ACC112 (cell line): ENCODE data around the gene PGBD5.

Source experiments
- H2AFZ ChIP-seq: fragments of 200-600 bp; sonication (generic); one replicate; pipeline ENCODE4 v1.6.0; 2017; ENCODE audit warnings: antibody characterized with exemption, low read length; ENCODE audit not compliant: unreplicated experiment
- H3K27ac ChIP-seq: fragments of 200-600 bp; sonication (generic); 2 replicates; pipeline ENCODE4 v1.5.1; 2014; ENCODE audit warnings: low read depth, mild to moderate bottlenecking, antibody characterized with exemption, low read length, moderate library complexity
- H3K27me3 ChIP-seq: fragments of 200-600 bp; sonication (generic); 2 replicates; pipeline ENCODE4 v1.6.1; 2014; ENCODE audit warnings: mild to moderate bottlenecking, antibody characterized with exemption, low read length, moderate library complexity, mixed read lengths; ENCODE audit not compliant: insufficient read depth
- H3K36me3 ChIP-seq: fragments of 200-600 bp; sonication (generic); 2 replicates; pipeline ENCODE4 v1.6.1; 2016; ENCODE audit warnings: mild to moderate bottlenecking, antibody characterized with exemption, low read length, moderate library complexity, mixed read lengths; ENCODE audit not compliant: insufficient read depth
- H3K4me1 ChIP-seq: fragments of 200-600 bp; sonication (generic); one replicate; pipeline ENCODE4 v1.6.1; 2016; ENCODE audit warnings: low read length, mixed read lengths; ENCODE audit not compliant: insufficient read depth, unreplicated experiment, control insufficient read depth
- H3K4me3 ChIP-seq: fragments of 200-600 bp; sonication (generic); 2 replicates; pipeline ENCODE4 v1.5.1; 2014; ENCODE audit warnings: mild to moderate bottlenecking, low read depth, low read length
- H3K79me2 ChIP-seq: fragments of 200-600 bp; sonication (generic); one replicate; pipeline ENCODE4 v1.6.0; 2016; ENCODE audit warnings: low read length; ENCODE audit not compliant: control insufficient read depth, unreplicated experiment, insufficient read depth

PGBD5 gene

DNA sequence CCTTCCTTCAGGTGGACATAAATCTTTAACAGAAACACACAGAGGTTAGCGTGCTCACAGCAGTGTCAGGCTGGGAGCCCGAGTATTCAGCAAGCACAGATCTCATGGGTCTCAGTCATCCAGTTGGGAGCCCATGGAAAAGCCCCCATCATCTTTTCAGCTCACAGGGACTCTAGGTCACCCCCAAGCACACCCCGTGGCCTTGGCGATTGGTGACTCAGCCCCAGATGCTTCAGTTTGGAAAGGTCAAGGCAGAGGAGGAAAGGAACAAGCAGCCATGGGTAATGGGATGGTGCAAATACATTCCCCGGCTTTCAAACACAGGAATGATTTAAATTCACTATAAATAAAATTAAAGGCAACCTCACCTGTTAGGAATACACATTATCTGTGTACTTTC lies 88.9 kb downstream of the PGBD5 start:
- Histone ChIP-seq H3K36me3 (no peaks in the 10 kb centered on the region), H3K79me2 (no peaks in the 10 kb centered on the region), H3K4me3 (no peak overlapping the region), H2AFZ (no peak overlapping the region), H3K4me1 (no peaks in the 10 kb centered on the region), H3K27ac (no peak overlapping the region), H3K27me3 (peaks cover 27% of the 10 kb centered on the region)

DNA sequence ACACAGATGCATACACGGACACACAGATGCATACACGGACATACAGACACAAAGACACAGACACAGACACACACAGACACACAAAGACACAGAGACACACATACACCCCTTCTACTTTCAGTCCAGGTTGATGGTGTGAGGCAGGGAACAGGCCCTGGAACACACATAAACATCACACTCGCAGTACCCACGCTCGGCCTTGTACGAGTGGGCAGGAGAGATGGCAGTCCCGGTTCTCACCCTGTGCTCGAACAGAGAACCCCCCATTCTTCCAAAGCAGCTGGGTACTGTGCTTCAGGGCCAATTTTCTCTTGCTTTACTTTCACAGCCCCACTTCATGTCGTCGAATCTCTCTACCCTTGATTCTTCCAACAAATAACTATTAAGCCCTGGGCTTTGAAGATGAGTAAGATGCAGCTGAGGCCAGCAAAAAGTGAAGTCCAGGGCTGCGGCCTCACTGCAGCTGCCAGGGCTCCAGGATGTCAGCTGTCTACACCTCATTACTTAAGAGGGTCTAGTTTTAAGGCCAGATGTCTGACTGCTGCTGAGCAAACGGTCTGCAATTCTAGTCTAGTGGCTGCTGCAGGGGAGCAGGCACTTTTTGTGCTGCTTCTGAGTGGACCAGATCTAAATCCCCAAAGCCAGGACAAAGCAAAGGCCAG lies 90.1 kb downstream of the PGBD5 start:
- no peak overlapping the region for H3K4me3 ChIP-seq
- no peaks in the 10 kb centered on the region for H3K36me3 ChIP-seq
- H3K27ac ChIP-seq = no peak overlapping the region
- H3K4me1 ChIP-seq = no peaks in the 10 kb centered on the region
- H2AFZ ChIP-seq = no peak overlapping the region
- no peaks in the 10 kb centered on the region for H3K79me2 ChIP-seq
- H3K27me3 ChIP-seq = peaks cover 17% of the 10 kb centered on the region

DNA sequence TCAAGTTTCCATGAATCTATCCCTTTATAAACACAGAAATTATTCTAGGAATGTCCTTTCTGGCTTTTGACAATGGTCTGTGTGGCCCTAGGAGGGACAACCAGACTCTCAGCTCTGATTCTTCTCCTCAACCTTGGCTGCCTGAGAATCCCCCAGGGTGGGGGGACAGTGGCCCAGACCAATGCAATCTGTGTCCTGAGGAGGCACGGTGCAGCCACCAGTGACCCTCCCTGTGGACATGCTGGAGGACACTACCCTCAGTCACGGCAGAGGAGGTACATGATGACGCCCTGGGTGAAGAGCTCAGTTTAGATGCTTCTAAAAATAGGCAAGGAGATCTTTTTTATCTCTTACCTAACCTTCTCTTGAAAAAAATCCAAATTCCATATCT lies 91.7 kb downstream of the PGBD5 start:
- H3K4me3 ChIP-seq = no peak overlapping the region
- H3K27me3 ChIP-seq = peaks cover 7% of the 10 kb centered on the region; the same call in 1 of the 2 replicates
- no peak overlapping the region for H3K27ac ChIP-seq
- no peaks in the 10 kb centered on the region for H3K36me3 ChIP-seq
- no peaks in the 10 kb centered on the region for H3K79me2 ChIP-seq
- no peak overlapping the region for H2AFZ ChIP-seq
- no peaks in the 10 kb centered on the region for H3K4me1 ChIP-seq

DNA sequence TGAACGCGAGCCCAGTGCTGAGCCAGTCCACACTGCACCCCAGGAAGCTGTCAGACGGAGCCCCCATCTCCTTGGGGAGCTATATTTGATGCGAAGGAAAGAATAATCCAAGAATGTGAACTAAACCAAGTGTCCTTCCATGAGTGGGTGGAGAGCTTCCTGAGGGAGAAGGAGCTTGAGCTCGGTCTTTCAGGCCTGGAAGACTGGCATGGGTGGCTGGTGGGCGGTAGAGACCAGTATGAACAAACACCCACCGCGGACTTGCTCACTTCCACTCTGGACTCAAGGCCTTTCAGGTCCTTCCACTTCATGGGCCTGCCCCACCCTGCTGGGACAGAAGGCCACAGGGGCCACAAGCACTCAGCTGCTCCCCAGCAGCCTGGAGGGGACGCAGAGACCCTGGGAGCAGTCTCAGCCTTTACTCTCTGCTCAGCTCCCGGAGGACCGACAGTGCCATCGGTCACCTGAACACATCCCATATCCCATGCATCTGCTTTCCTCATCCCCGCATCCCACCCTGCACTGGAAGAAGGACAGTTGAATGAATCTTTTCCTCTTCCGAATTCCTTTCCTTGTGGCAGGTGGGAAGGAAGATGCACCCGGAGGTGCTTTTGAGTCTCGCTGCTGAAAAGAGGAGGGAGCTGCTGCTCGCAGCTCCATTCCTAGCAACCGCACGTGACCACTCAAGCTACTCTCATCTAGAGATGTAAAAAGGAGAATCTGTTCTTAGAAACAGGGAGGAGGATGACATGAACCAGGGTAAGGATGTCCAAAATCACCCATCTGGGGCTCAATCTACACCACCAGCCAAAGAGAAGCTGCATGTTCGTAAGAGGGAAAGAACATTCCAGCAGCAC lies 92.3 kb downstream of the PGBD5 start:
- Histone ChIP-seq H3K4me1 (no peaks in the 10 kb centered on the region), H3K4me3 (no peak overlapping the region)

DNA sequence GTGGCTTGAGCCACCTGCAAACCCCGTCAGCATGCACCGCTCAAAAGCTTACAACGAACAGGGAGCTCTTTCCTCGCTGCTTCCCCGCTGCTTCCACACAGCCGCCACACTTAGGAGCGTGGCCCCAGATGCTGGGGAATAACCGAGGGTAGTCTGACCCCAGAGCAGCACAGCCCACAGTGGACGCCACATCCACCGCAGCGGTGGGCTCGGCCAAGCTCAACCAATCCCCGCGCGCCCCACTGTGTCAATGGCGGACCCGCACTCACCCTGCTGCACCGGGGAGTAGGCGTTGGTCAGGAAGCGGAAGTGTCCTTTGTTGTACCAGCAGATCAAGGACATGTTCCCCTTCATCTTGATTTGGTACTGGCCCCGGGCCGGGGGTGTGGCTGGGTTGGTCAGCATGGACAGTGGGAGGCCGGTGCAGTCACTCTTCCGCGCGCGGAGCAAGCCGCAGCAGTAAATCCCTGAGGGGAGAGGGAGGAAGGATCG lies 93.5 kb downstream of the PGBD5 start:
- Histone ChIP-seq H3K27me3 (no peaks in the 10 kb centered on the region), H3K79me2 (no peaks in the 10 kb centered on the region), H3K36me3 (no peaks in the 10 kb centered on the region), H3K4me1 (no peaks in the 10 kb centered on the region), H3K4me3 (no peak overlapping the region), H3K27ac (no peak overlapping the region), H2AFZ (no peak overlapping the region)

More for the DNA sequence above, 92.3 kb downstream of the PGBD5 start:
- no peak overlapping the region for H2AFZ ChIP-seq
- H3K79me2 ChIP-seq = no peaks in the 10 kb centered on the region
- no peaks in the 10 kb centered on the region for H3K36me3 ChIP-seq
- 0 out of 2 replicates have a peak, but pooled peaks cover under 1% of the 10 kb centered on the region for H3K27me3 ChIP-seq
- no peak overlapping the region for H3K27ac ChIP-seq

DNA sequence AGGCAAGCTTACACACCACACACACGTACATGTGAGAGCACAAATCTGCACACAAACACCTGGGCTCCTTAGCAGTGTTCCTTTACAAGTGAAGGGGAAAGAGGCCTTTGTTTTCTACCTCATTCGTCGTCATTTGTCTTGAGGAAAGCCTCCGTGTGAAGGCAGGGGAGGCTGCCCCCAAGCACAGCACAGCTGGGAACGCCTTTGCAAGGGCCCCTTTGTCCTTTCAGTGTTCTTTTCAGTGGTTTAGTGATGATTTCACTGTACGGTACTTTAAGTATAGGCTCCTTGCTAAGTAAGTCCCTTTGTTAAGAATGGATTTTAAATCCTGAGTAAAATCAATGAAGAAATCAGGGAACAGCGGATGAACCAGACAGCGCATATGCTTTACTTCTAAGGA lies 94.1 kb downstream of the PGBD5 start:
- Histone ChIP-seq H2AFZ (no peak overlapping the region), H3K27me3 (no peaks in the 10 kb centered on the region), H3K27ac (no peak overlapping the region), H3K36me3 (no peaks in the 10 kb centered on the region), H3K4me3 (no peak overlapping the region), H3K79me2 (no peaks in the 10 kb centered on the region), H3K4me1 (no peaks in the 10 kb centered on the region)

DNA sequence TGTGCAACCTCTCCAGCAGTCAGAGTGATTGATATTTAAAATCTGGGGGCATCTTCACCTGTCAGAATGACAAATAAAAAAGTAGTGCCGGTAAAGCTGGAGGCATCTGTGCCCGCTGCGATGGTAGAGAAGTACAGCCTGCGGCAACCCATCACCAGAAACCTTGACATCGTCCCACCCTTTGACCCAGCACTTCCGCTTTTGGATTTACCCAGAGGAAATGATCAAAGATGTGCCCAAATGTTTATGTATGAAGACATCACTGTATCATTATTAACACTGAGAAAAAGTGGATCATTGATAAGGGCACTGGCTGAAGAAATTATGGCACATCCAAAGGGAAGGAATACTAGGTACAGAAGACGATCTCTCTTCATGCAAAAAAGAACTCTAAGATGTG lies 96.0 kb downstream of the PGBD5 start:
- no peak overlapping the region for H2AFZ ChIP-seq
- H3K27me3 ChIP-seq = no peaks in the 10 kb centered on the region
- no peak overlapping the region for H3K4me3 ChIP-seq
- H3K4me1 ChIP-seq = no peaks in the 10 kb centered on the region
- no peaks in the 10 kb centered on the region for H3K36me3 ChIP-seq
- H3K27ac ChIP-seq = no peak overlapping the region
- H3K79me2 ChIP-seq = no peaks in the 10 kb centered on the region

DNA sequence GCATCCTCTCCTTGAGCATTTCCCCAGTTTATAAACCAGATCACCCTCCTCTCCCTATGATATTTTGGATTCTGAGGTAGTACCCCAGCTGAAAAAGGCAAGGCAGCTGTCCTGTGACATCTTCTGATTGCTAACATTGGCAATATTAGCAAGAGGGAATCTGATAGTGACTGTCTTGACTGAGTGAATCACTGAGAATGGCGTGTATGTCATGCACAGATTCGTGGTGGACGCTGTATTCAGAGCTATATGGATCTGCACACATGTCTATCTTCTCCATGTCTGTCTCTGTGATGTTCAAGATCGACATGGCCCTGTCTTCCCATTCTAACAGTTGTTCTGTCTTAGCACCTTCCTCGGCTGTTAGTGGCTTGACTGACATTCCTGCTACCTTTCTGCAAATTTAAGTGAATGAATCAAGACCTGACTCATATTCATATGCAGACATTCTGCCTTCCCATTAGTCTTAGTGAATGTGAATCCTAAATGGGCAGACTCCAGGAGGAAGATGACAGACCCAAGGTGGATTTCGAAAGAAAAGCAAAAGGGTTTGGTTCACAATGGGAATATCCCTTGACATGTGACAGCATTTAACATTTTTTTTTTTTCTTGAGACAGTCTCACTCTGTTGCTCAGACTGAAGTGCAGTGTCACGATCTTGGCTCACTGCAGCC lies 97.7 kb downstream of the PGBD5 start:
- no peak overlapping the region for H3K4me3 ChIP-seq
- H3K36me3 ChIP-seq = no peaks in the 10 kb centered on the region
- H3K27me3 ChIP-seq = no peaks in the 10 kb centered on the region
- no peaks in the 10 kb centered on the region for H3K4me1 ChIP-seq
- no peak overlapping the region for H2AFZ ChIP-seq
- no peak overlapping the region for H3K27ac ChIP-seq
- H3K79me2 ChIP-seq = no peaks in the 10 kb centered on the region

DNA sequence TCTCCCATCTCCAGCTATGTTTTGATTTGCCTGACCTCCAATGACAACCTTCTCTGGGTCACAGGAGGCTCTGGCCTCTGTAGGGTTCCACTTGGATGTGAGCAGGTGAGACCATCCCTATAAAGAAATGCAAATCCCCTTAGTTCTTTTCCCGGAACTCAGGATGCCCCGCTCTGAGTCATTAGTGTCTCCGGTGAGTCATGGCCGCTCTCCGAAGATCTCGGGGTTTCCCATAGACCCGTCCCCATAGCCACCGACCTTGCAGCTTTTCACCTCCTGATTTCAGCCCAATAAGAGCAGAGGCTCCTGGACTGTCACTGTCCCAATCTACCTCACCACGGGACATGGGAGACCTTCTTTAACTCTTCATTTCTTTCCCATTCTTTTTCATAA lies 98.2 kb downstream of the PGBD5 start:
- Histone ChIP-seq H2AFZ (no peak overlapping the region), H3K4me3 (no peak overlapping the region), H3K27ac (no peak overlapping the region), H3K4me1 (no peaks in the 10 kb centered on the region), H3K36me3 (no peaks in the 10 kb centered on the region), H3K79me2 (no peaks in the 10 kb centered on the region), H3K27me3 (no peaks in the 10 kb centered on the region)

DNA sequence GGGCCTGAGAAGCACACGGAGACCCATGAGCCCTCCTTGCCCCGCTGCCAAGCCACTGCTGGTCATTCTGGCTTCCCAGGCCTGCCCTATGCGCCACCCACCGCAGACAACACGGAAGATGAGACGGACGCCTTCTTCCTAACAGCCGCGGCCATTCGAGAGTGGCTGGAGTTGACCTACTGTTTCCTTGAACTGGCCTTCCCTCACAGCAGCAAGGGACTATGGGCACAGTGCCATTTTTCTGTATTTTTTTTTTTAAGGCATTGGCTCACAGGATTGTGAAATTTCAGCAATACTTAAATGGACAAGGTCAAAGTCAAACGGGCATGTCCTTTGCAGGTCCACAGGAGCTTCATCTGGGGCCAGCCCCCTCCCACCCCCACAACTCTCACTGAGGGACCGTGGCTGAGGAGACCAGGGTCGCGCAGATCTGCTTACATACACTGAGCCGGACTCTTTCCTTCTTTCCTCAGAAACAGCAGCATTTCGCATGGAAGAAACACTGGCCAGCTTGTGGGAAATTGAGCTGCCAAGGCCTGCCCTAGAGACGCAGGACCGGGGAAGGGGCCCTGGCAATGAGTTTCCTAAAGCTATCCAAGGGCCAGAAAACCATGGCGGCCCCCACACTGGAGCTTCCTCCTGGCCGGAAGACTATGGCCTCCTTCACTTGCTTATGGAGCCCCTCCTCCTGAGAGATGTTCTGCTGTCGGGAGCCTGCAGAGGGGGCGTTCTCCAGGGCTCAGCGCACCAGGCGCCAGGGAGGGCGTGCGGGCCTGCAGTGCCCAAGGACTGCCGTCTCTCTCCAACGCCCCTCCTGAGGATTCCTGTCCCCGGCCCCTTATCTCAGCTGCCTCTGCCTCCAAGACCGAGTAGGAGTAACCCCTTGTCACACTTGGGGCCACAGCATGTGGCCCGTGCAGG lies 98.9 kb downstream of the PGBD5 start:
- H3K27me3 ChIP-seq = no peaks in the 10 kb centered on the region
- H3K4me1 ChIP-seq = no peaks in the 10 kb centered on the region
- no peaks in the 10 kb centered on the region for H3K36me3 ChIP-seq
- H3K27ac ChIP-seq = no peak overlapping the region
- no peak overlapping the region for H2AFZ ChIP-seq
- H3K79me2 ChIP-seq = no peaks in the 10 kb centered on the region
- H3K4me3 ChIP-seq = no peak overlapping the region
